H9 (cell line): ENCODE results near the gene ADAMTS8. TPM values are rescaled to one million over a fixed set of nuclear protein-coding genes. Genes with fewer than 3 reads are reported as not detected.

Experiments
- DNase-seq: peaks from one replicate; pipeline ENCODE4 v3.0.0-alpha.2; 2017
- H2AFZ ChIP-seq: one replicate; pipeline ENCODE4 v1.6.1; 2013; ENCODE audit warnings: mild to moderate bottlenecking, low read length, control low read depth, moderate library complexity
- H2AK5ac ChIP-seq: 2 replicates; pipeline ENCODE4 v1.6.1; 2013; ENCODE audit warnings: low read length, control low read depth, mixed read lengths; ENCODE audit not compliant: insufficient read length
- H2BK120ac ChIP-seq: one replicate; pipeline ENCODE4 v1.6.1; 2013; ENCODE audit warnings: low read depth, mild to moderate bottlenecking, low read length, control low read depth, inconsistent platforms; ENCODE audit not compliant: poor library complexity, severe bottlenecking
- H2BK12ac ChIP-seq: 2 replicates; pipeline ENCODE4 v1.6.1; 2013; ENCODE audit warnings: low read length, control low read depth, mixed read lengths, low read depth; ENCODE audit not compliant: insufficient read length
- H2BK15ac ChIP-seq: 2 replicates; pipeline ENCODE4 v1.6.1; 2013; ENCODE audit warnings: low read depth, low read length, control low read depth
- H2BK20ac ChIP-seq: one replicate; pipeline ENCODE4 v1.6.1; 2013; ENCODE audit warnings: low read depth, mild to moderate bottlenecking, low read length, control low read depth, inconsistent platforms; ENCODE audit not compliant: poor library complexity, severe bottlenecking
- H2BK5ac ChIP-seq: 2 replicates; pipeline ENCODE4 v1.6.1; 2013; ENCODE audit warnings: low read length, control low read depth, mixed read lengths; ENCODE audit not compliant: insufficient read length
- H3K14ac ChIP-seq: 2 replicates; pipeline ENCODE4 v1.6.1; 2013; ENCODE audit warnings: low read length, control low read depth; ENCODE audit not compliant: insufficient read depth
- H3K18ac ChIP-seq: 2 replicates; pipeline ENCODE4 v1.6.1; 2013; ENCODE audit warnings: low read depth, mild to moderate bottlenecking, mixed read lengths, low read length, control low read depth; ENCODE audit not compliant: insufficient read length
- H3K23ac ChIP-seq: 2 replicates; pipeline ENCODE4 v1.6.1; 2013; ENCODE audit warnings: low read length, control low read depth, mixed read lengths, low read depth; ENCODE audit not compliant: insufficient read length
- H3K23me2 ChIP-seq: 2 replicates; pipeline ENCODE4 v1.6.1; 2013; ENCODE audit warnings: low read depth, mild to moderate bottlenecking, mixed read lengths, low read length, control low read depth; ENCODE audit not compliant: insufficient read length, poor library complexity, severe bottlenecking
- H3K27ac ChIP-seq: 2 replicates; pipeline ENCODE4 v1.5.1; 2013; ENCODE audit warnings: low read length, control low read depth, mixed read lengths, low read depth; ENCODE audit not compliant: insufficient read length
- H3K27me3 ChIP-seq: 2 replicates; pipeline ENCODE4 v1.6.1; 2013; ENCODE audit warnings: low read length, control low read depth, inconsistent platforms; ENCODE audit not compliant: insufficient read depth
- H3K4ac ChIP-seq: 2 replicates; pipeline ENCODE4 v1.6.1; 2013; ENCODE audit warnings: low read depth, mild to moderate bottlenecking, control low read depth, inconsistent platforms, low read length, moderate library complexity
- H3K4me1 ChIP-seq: 2 replicates; pipeline ENCODE4 v1.6.1; 2013; ENCODE audit warnings: low read length, control low read depth, inconsistent platforms; ENCODE audit not compliant: insufficient read depth
- H3K4me2 ChIP-seq: 2 replicates; pipeline ENCODE4 v1.6.1; 2013; ENCODE audit warnings: low read length, control low read depth, mixed read lengths; ENCODE audit not compliant: insufficient read length, insufficient read depth
- H3K56ac ChIP-seq: 2 replicates; pipeline ENCODE4 v1.6.1; 2013; ENCODE audit warnings: low read depth, mild to moderate bottlenecking, mixed read lengths, low read length, control low read depth; ENCODE audit not compliant: insufficient read length
- H3K79me1 ChIP-seq: 2 replicates; pipeline ENCODE4 v1.6.1; 2013; ENCODE audit warnings: low read depth, mild to moderate bottlenecking, moderate library complexity, low read length, control low read depth, inconsistent platforms; ENCODE audit not compliant: insufficient read depth, poor library complexity, severe bottlenecking
- H3K79me2 ChIP-seq: 2 replicates; pipeline ENCODE4 v1.6.1; 2013; ENCODE audit warnings: low read length, control low read depth, inconsistent platforms; ENCODE audit not compliant: insufficient read depth
- H3K9ac ChIP-seq: 2 replicates; pipeline ENCODE4 v1.6.1; 2013; ENCODE audit warnings: low read length, control low read depth, mixed read lengths; ENCODE audit not compliant: insufficient read length; ENCODE audit errors: extremely low read depth
- H3K9me3 ChIP-seq: one replicate; pipeline ENCODE4 v1.6.1; 2013; ENCODE audit warnings: low read depth, low read length, inconsistent platforms; ENCODE audit not compliant: control insufficient read depth
- H3T11ph ChIP-seq: one replicate; pipeline ENCODE4 v1.6.1; 2013; ENCODE audit warnings: mild to moderate bottlenecking, low read length, control low read depth, inconsistent platforms
- H4K20me1 ChIP-seq: one replicate; pipeline ENCODE4 v1.6.1; 2013; ENCODE audit not compliant: control insufficient read depth, insufficient read length, insufficient read depth
- H4K5ac ChIP-seq: 2 replicates; pipeline ENCODE4 v1.6.1; 2013; ENCODE audit warnings: low read depth, mild to moderate bottlenecking, mixed read lengths, low read length, control low read depth; ENCODE audit not compliant: insufficient read length
- H4K8ac ChIP-seq: replicated peaks from 2 replicates; pipeline ENCODE4 v1.6.1; 2013; ENCODE audit warnings: low read length, control low read depth, mixed read lengths, low read depth; ENCODE audit not compliant: insufficient read length
- H4K91ac ChIP-seq: 2 replicates; pipeline ENCODE4 v1.6.1; 2013; ENCODE audit warnings: low read depth, mild to moderate bottlenecking, moderate library complexity, mixed read lengths, low read length, control low read depth; ENCODE audit not compliant: insufficient read length
- H3K27ac Mint-ChIP-seq, 3 experiments: 2 replicates in 2 of 3; 3 replicates in 1 of 3; pipeline ENCODE4 v1.8.0; 2020 to 2021; ENCODE audit warnings: mixed read lengths in 3 of 3, mild to moderate bottlenecking in 1 of 3, moderate library complexity in 1 of 3
- H3K27me3 Mint-ChIP-seq: 2 replicates; pipeline ENCODE4 v1.8.0; 2021; ENCODE audit warnings: low read depth, mild to moderate bottlenecking, moderate library complexity, mixed read lengths
- H3K36me3 Mint-ChIP-seq, 3 experiments: 2 replicates in 2 of 3; 3 replicates in 1 of 3; pipeline ENCODE4 v1.8.0; 2020 to 2021; ENCODE audit warnings: low read depth in 3 of 3, mixed read lengths in 3 of 3; ENCODE audit not compliant: insufficient read depth in 1 of 3
- H3K4me1 Mint-ChIP-seq, 2 experiments: 2 replicates each; pipeline ENCODE4 v1.8.0; 2020; ENCODE audit warnings: mixed read lengths in 2 of 2
- H3K4me3 Mint-ChIP-seq, 2 experiments: 2 replicates in 1 of 2; 3 replicates in 1 of 2; pipeline ENCODE4 v1.8.0; 2020 to 2021; ENCODE audit warnings: mild to moderate bottlenecking in 2 of 2, mixed read lengths in 2 of 2, moderate library complexity in 1 of 2
- H3K9me3 Mint-ChIP-seq, 2 experiments: 2 replicates in 1 of 2; 3 replicates in 1 of 2; pipeline ENCODE4 v1.8.0; 2020; ENCODE audit warnings: mild to moderate bottlenecking in 2 of 2, mixed read lengths in 2 of 2, moderate library complexity in 1 of 2
- WGBS: extraction: QIAGEN DNeasy Blood & Tissue Kit; methylation state at CpG from one replicate; pipeline ENCODE4 v1.1.7; 2013; ENCODE audit warnings: missing lambda C conversion rate, low lambda C conversion rate, mixed read lengths; ENCODE audit not compliant: insufficient read length; ENCODE audit errors: extremely low coverage; 5-methylcytosine and 5-hydroxymethylcytosine counted together
- total RNA-seq: library from RNA; stranded (reverse); gene quantifications from 2 replicates; pipeline ENCODE4 v1.2.1, GENCODE V29; 2021
- TF ChIP-seq, protein P1 (sequence below): fragments of 200-600 bp; sonication (generic); conservative IDR thresholded peaks from 3 replicates; pipeline ENCODE4 v1.8.0; 2021; ENCODE audit warnings: antibody characterized with exemption, mild to moderate bottlenecking

Gene ADAMTS8
- total RNA-seq, 1 experiment from 2014 or later, result 5.0 TPM

GRCh38 chr11:130455483-130456127 lies 27.2 kb upstream of the ADAMTS8 start:
- H2BK20ac ChIP-seq, result no peak overlapping the region
- H3K27ac ChIP-seq, result no peak overlapping the region
- TF ChIP-seq, protein P1, sequence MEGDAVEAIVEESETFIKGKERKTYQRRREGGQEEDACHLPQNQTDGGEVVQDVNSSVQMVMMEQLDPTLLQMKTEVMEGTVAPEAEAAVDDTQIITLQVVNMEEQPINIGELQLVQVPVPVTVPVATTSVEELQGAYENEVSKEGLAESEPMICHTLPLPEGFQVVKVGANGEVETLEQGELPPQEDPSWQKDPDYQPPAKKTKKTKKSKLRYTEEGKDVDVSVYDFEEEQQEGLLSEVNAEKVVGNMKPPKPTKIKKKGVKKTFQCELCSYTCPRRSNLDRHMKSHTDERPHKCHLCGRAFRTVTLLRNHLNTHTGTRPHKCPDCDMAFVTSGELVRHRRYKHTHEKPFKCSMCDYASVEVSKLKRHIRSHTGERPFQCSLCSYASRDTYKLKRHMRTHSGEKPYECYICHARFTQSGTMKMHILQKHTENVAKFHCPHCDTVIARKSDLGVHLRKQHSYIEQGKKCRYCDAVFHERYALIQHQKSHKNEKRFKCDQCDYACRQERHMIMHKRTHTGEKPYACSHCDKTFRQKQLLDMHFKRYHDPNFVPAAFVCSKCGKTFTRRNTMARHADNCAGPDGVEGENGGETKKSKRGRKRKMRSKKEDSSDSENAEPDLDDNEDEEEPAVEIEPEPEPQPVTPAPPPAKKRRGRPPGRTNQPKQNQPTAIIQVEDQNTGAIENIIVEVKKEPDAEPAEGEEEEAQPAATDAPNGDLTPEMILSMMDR, result no peak
- H2BK15ac ChIP-seq, result no peak overlapping the region
- H2BK120ac ChIP-seq, result no peak overlapping the region
- no peak overlapping the region for H3K4ac ChIP-seq
- no peak overlapping the region for H3K23ac ChIP-seq
- no peaks in the 10 kb centered on the region for H3K79me1 ChIP-seq
- no peak overlapping the region for H3T11ph ChIP-seq
- WGBS, result no CpG with 5 or more reads among the region's 15 CpGs
- no peaks in the 10 kb centered on the region for H3K79me2 ChIP-seq
- no peak overlapping the region for H4K5ac ChIP-seq
- H3K4me1 ChIP-seq, result 0 out of 2 replicates have a peak, but pooled peaks cover 2% of the 10 kb centered on the region
- no peak overlapping the region for H3K4me2 ChIP-seq
- H3K27ac Mint-ChIP-seq, result no peak overlapping the region
- H2AK5ac ChIP-seq, result no peak overlapping the region
- no peak overlapping the region for H3K56ac ChIP-seq
- peaks cover 7% of the 10 kb centered on the region; the same call in 1 of the 2 replicates for H3K27me3 ChIP-seq
- H4K20me1 ChIP-seq, result no peaks in the 10 kb centered on the region
- no peak overlapping the region for H3K4me3 Mint-ChIP-seq
- no peaks in the 10 kb centered on the region for H3K9me3 Mint-ChIP-seq
- no peak overlapping the region for H4K8ac ChIP-seq
- no peak overlapping the region for H4K91ac ChIP-seq
- H2BK5ac ChIP-seq, result no peak overlapping the region
- H3K23me2 ChIP-seq, result no peaks in the 10 kb centered on the region
- no peak for DNase-seq
- no peaks in the 10 kb centered on the region for H3K9me3 ChIP-seq
- no peak overlapping the region for H2BK12ac ChIP-seq
- no peaks in the 10 kb centered on the region for H3K4me1 Mint-ChIP-seq
- no peak overlapping the region for H2AFZ ChIP-seq
- H3K18ac ChIP-seq, result no peak overlapping the region
- no peak overlapping the region for H3K9ac ChIP-seq
- H3K36me3 Mint-ChIP-seq, result no peaks in the 10 kb centered on the region; a peak in 1 of 7 replicates
- peaks cover 85% of the 10 kb centered on the region for H3K27me3 Mint-ChIP-seq
- H3K14ac ChIP-seq, result no peak overlapping the region; the same call in 1 of the 2 replicates
